Chondrocyte (in vitro differentiated cells): ENCODE data around the gene CAMSAP2. TPM values are rescaled to one million over a fixed set of nuclear protein-coding genes. Genes with fewer than 3 reads are reported as not detected.

Source experiments
- DNase-seq: peaks from one replicate; pipeline ENCODE4 v3.0.0; 2021; ENCODE audit warnings: mixed read lengths, low spot score
- H3K27ac Mint-ChIP-seq: one replicate; pipeline ENCODE4 v1.8.0; 2021; ENCODE audit warnings: mild to moderate bottlenecking, moderate library complexity, mixed read lengths; ENCODE audit not compliant: unreplicated experiment
- H3K27me3 Mint-ChIP-seq: 2 replicates; pipeline ENCODE4 v1.8.0; 2021; ENCODE audit warnings: low read depth, mixed read lengths
- H3K36me3 Mint-ChIP-seq: 2 replicates; pipeline ENCODE4 v1.8.0; 2021; ENCODE audit warnings: low read depth, mixed read lengths
- H3K4me1 Mint-ChIP-seq: 2 replicates; pipeline ENCODE4 v1.8.0; 2021; ENCODE audit warnings: low read depth, mild to moderate bottlenecking, mixed read lengths
- H3K4me3 Mint-ChIP-seq: one replicate; pipeline ENCODE4 v1.8.0; 2021; ENCODE audit warnings: mild to moderate bottlenecking, moderate library complexity, mixed read lengths; ENCODE audit not compliant: unreplicated experiment
- H3K9me3 Mint-ChIP-seq: 2 replicates; pipeline ENCODE4 v1.8.0; 2021; ENCODE audit warnings: low read depth, mixed read lengths
- total RNA-seq: library from RNA; stranded (reverse); gene quantifications from 3 replicates; pipeline ENCODE4 v1.2.1, GENCODE V29; 2021
- TF ChIP-seq, protein P1 (sequence below): fragments of 200-600 bp; sonication (generic); IDR thresholded peaks from 2 replicates; pipeline ENCODE4 v1.5.0; 2021; ENCODE audit warnings: antibody characterized with exemption, mild to moderate bottlenecking, moderate library complexity

The CAMSAP2 gene
- total RNA-seq, 1 donor from 2014 or later = 51.8 TPM

DNA sequence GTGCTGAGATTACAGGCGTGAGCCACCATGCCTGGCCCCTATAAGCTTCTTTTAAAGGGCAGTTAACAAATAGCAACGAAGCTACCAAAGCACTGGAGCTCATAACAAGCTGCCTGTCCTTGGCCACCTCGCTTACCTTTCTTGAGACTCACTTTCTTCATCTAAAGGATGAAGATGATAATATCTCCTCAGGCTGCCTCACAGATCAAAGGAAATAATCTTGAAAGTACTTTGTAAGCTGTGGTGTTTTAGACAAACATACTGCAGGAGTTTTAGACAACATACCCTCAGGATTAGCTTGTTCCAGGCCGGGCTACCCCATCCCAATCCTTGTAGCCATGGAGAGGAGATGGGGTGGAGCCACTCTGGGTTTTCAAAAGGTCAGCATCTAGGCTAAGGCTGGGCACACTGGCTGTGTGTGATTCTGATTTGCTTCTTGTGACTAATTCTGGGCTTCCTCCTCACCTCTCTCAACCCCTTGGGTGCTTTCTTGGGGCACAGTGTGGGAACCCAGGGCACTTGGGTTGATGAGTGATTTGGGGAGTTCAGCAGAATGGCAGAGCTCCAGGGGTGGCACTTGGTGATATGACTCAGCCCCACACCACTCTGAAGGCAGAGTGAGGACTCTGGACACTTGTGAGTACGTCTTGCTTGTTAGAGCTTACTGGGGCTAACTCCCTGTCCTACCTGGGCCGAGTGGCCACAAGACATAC, 139.3 kb downstream of the CAMSAP2 start:
- no peaks in the 10 kb centered on the region for H3K9me3 Mint-ChIP-seq
- DNase-seq = no peak
- H3K27ac Mint-ChIP-seq = no peak overlapping the region
- TF ChIP-seq, protein P1, sequence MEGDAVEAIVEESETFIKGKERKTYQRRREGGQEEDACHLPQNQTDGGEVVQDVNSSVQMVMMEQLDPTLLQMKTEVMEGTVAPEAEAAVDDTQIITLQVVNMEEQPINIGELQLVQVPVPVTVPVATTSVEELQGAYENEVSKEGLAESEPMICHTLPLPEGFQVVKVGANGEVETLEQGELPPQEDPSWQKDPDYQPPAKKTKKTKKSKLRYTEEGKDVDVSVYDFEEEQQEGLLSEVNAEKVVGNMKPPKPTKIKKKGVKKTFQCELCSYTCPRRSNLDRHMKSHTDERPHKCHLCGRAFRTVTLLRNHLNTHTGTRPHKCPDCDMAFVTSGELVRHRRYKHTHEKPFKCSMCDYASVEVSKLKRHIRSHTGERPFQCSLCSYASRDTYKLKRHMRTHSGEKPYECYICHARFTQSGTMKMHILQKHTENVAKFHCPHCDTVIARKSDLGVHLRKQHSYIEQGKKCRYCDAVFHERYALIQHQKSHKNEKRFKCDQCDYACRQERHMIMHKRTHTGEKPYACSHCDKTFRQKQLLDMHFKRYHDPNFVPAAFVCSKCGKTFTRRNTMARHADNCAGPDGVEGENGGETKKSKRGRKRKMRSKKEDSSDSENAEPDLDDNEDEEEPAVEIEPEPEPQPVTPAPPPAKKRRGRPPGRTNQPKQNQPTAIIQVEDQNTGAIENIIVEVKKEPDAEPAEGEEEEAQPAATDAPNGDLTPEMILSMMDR = no peak
- H3K36me3 Mint-ChIP-seq = no peaks in the 10 kb centered on the region
- H3K27me3 Mint-ChIP-seq = peaks cover 10% of the 10 kb centered on the region
- no peaks in the 10 kb centered on the region for H3K4me1 Mint-ChIP-seq
- H3K4me3 Mint-ChIP-seq = no peak overlapping the region

GRCh38 chr1:200880212-200880611, 141.5 kb downstream of the CAMSAP2 start:
- Mint-ChIP-seq H3K36me3 (no peaks in the 10 kb centered on the region), H3K27me3 (peaks cover 9% of the 10 kb centered on the region), H3K9me3 (no peaks in the 10 kb centered on the region), H3K27ac (no peak overlapping the region), H3K4me1 (no peaks in the 10 kb centered on the region), H3K4me3 (no peak overlapping the region)
- TF ChIP-seq, protein P1 = no peak
- no peak for DNase-seq

DNA sequence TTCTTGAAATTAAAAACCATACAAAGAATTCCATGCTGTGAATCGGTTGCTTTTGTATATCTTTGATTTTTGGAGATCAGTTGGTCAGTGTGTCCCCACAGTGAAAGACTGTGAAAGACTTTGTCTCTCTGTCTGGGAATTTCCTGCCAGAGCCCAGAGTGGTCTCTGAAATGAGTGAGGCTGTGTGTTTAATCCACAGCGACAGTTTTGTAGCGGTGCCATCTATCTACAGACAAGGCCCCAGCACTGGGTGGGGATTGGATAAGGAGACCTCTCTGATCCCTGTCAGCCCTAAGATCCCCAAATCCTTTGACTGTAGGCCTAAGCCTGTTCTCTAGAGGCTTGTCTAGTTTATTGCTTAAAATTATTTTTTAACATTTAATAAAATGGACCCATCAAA, 144.4 kb downstream of the CAMSAP2 start:
- no peak overlapping the region for H3K4me3 Mint-ChIP-seq
- H3K27ac Mint-ChIP-seq = no peak overlapping the region
- H3K27me3 Mint-ChIP-seq = no peaks in the 10 kb centered on the region
- DNase-seq = no peak
- TF ChIP-seq, protein P1 = no peak
- H3K9me3 Mint-ChIP-seq = no peaks in the 10 kb centered on the region
- no peaks in the 10 kb centered on the region for H3K36me3 Mint-ChIP-seq
- no peaks in the 10 kb centered on the region for H3K4me1 Mint-ChIP-seq

DNA sequence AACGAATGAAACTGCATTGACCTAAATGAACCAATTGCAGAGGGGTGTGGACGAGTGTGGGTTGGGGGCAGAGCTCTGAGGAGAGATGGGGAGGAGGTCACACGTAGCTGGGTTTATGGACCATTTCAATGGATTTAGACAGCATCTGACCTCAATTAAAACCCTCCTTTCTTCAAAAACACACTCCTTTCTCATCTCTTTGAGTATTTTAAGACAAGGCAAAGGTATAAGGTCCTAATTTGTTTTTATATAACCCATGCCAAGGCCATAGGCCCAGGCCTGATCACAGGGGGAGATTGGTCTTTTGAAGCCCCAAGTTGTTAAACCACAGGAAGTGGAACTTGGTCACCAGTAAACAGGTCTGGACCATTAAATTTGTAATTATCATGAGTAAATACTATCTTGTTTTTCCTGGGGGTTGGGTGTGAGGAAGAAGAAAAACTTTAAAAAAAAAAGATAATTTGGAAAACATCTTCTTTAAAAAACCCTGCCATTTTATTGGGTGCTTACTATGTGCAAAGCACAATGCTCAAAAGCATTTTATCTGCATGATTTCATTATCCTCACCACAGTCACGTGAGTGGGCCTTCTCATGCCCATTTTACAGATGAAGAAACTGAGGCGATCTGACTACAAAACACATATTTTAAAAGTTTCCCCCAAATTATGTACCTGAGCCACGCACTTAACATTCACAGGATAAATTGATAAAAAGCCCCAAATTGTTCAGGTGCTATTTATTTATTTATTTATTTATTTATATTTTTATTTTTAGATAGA, 147.1 kb downstream of the CAMSAP2 start:
- no peak for DNase-seq
- Mint-ChIP-seq H3K4me3 (no peak overlapping the region), H3K27ac (no peak overlapping the region), H3K9me3 (no peaks in the 10 kb centered on the region), H3K27me3 (peaks cover 2% of the 10 kb centered on the region), H3K36me3 (no peaks in the 10 kb centered on the region), H3K4me1 (peaks cover 5% of the 10 kb centered on the region)
- TF ChIP-seq, protein P1 = no peak

- no peaks in the 10 kb centered on the region for H3K36me3 Mint-ChIP-seq
- no peaks in the 10 kb centered on the region for H3K9me3 Mint-ChIP-seq
- TF ChIP-seq, protein P1 = no peak
- H3K4me3 Mint-ChIP-seq = no peak overlapping the region
- H3K4me1 Mint-ChIP-seq = peaks cover 5% of the 10 kb centered on the region
- peaks cover 2% of the 10 kb centered on the region for H3K27me3 Mint-ChIP-seq
- no peak for DNase-seq
- H3K27ac Mint-ChIP-seq = no peak overlapping the region
These were observed 147.9 kb downstream of the CAMSAP2 start for GRCh38 chr1:200886594-200886993.
